CD4-positive, CD25-positive, alpha-beta regulatory T cell (primary cell): ENCODE data around the gene SH3RF2. TPM values are rescaled to one million over a fixed set of nuclear protein-coding genes. Genes with fewer than 3 reads are reported as not detected.

ENCODE experiments used
- ATAC-seq, 2 donors: fragments of 150-1000 bp; cut with Tn5 transposase; one replicate each; pipeline ENCODE4 v1.10.0; 2021; ENCODE audit warnings: low read depth in 2 of 2, moderate number of reproducible peaks in 2 of 2, moderate library complexity in 1 of 2
- DNase-seq, 3 donors: peaks; one replicate each; pipeline versions ENCODE4 v3.0.0 to v3.0.0-alpha.2; 2012 to 2022; ENCODE audit warnings: mixed read lengths in 1 of 3
- H3K27ac ChIP-seq: one replicate; pipeline ENCODE4 v1.7.0; 2013; ENCODE audit warnings: mild to moderate bottlenecking, low read length; ENCODE audit not compliant: insufficient read depth, poor library complexity, severe bottlenecking
- H3K27me3 ChIP-seq: one replicate; pipeline ENCODE4 v1.7.0; 2013; ENCODE audit warnings: low read length; ENCODE audit not compliant: control insufficient read depth, insufficient read depth
- H3K36me3 ChIP-seq: one replicate; pipeline ENCODE4 v1.7.0; 2013; ENCODE audit warnings: mild to moderate bottlenecking, low read length, moderate library complexity; ENCODE audit not compliant: control insufficient read depth, insufficient read depth
- H3K4me1 ChIP-seq: 2 replicates; pipeline ENCODE4 v1.7.0; 2013; ENCODE audit warnings: mild to moderate bottlenecking, low read length; ENCODE audit not compliant: insufficient read depth, control insufficient read depth, poor library complexity, severe bottlenecking
- H3K4me3 ChIP-seq: one replicate; pipeline ENCODE4 v1.7.0; 2013; ENCODE audit warnings: low read depth, mild to moderate bottlenecking, low read length, moderate library complexity
- H3K9me3 ChIP-seq, 2 experiments: 1 replicate in 1 of 2; 2 replicates in 1 of 2; pipeline ENCODE4 v1.7.0; 2013; ENCODE audit warnings: low read length in 2 of 2, mild to moderate bottlenecking in 1 of 2, moderate library complexity in 1 of 2; ENCODE audit not compliant: control insufficient read depth in 2 of 2
- H3K27ac Mint-ChIP-seq, 3 donors: one replicate each; pipeline ENCODE4 v1.8.0; 2020 to 2022; ENCODE audit warnings: mild to moderate bottlenecking in 3 of 3, mixed read lengths in 3 of 3, moderate library complexity in 2 of 3
- H3K27me3 Mint-ChIP-seq: one replicate; pipeline ENCODE4 v1.8.0; 2022; ENCODE audit warnings: mild to moderate bottlenecking, mixed read lengths
- H3K36me3 Mint-ChIP-seq: one replicate; pipeline ENCODE4 v1.8.0; 2020; ENCODE audit warnings: mixed read lengths
- H3K4me1 Mint-ChIP-seq, 4 donors: one replicate each; pipeline ENCODE4 v1.8.0; 2020 to 2022; ENCODE audit warnings: mixed read lengths in 4 of 4, mild to moderate bottlenecking in 1 of 4
- H3K4me3 Mint-ChIP-seq, 4 donors: one replicate each; pipeline ENCODE4 v1.8.0; 2020 to 2022; ENCODE audit warnings: mild to moderate bottlenecking in 4 of 4, mixed read lengths in 4 of 4, moderate library complexity in 3 of 4
- H3K9me3 Mint-ChIP-seq, 7 donors: one replicate each; pipeline ENCODE4 v1.8.0; 2020 to 2022; ENCODE audit warnings: mixed read lengths in 7 of 7, mild to moderate bottlenecking in 3 of 7, moderate library complexity in 2 of 7
- polyA plus RNA-seq, 4 donors: library from polyadenylated mRNA; unstranded; fragments of 300-500 nt; fragmentation: Illumina TruSeq; gene quantifications; one replicate each; pipeline ENCODE4 v1.2.3, GENCODE V29; 2021
- total RNA-seq: library from RNA; stranded (reverse); gene quantifications from one replicate; pipeline ENCODE4 v1.2.3, GENCODE V29; 2022

SH3RF2 gene
- total and polyA plus RNA-seq, 5 donors from 2014 or later: 0.52 to 4.5 (median 0.70) TPM; not detected in 1

DNA sequence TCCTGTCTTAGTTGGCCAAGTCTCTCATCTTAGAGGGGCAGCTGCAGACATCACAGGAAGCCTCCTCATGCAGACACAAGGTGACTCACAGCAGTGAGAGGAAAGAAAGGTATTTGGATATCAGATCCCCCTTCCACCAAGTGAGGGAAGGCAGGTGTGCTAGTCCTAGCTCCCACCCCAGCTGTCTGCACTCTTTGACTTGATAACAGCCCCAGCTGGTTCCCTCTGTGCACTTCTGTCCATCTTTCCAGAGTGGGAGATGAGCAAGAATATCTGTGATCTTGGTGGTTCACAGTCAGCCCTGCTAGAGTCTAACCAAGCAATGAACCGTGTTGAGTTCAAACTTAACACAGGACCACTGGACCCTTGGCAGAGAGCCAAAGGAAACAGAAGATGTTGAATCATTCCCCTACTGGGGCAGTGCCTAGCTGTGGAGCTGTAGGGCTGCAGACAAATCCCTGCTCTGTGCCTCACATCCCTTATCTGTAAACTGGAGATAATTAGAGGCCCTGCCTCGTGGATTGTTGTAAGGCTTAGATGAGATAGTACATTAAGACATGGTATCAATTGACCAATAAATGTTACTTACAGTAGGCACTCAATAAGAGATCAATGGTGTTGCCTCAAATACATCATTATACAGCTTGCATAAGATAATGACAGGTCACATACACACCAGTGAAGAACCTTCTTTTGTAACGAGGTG lies 39.1 kb downstream of the SH3RF2 start:
- no peaks in the 10 kb centered on the region for H3K4me1 ChIP-seq
- H3K9me3 ChIP-seq: no peaks in the 10 kb centered on the region
- Mint-ChIP-seq H3K9me3 (peaks cover 0 to 5% (median 0%) of the 10 kb centered on the region in 7 donors), H3K27me3 (no peaks in the 10 kb centered on the region), H3K4me3 (no peak overlapping the region), H3K4me1 (peaks cover 0 to 3% (median 0%) of the 10 kb centered on the region in 4 donors), H3K36me3 (no peaks in the 10 kb centered on the region), H3K27ac (no peak overlapping the region)
- no peak for ATAC-seq
- no peak overlapping the region for H3K27ac ChIP-seq
- H3K36me3 ChIP-seq: no peaks in the 10 kb centered on the region
- DNase-seq: no peak
- H3K27me3 ChIP-seq: no peaks in the 10 kb centered on the region
- H3K4me3 ChIP-seq: no peak overlapping the region

DNA sequence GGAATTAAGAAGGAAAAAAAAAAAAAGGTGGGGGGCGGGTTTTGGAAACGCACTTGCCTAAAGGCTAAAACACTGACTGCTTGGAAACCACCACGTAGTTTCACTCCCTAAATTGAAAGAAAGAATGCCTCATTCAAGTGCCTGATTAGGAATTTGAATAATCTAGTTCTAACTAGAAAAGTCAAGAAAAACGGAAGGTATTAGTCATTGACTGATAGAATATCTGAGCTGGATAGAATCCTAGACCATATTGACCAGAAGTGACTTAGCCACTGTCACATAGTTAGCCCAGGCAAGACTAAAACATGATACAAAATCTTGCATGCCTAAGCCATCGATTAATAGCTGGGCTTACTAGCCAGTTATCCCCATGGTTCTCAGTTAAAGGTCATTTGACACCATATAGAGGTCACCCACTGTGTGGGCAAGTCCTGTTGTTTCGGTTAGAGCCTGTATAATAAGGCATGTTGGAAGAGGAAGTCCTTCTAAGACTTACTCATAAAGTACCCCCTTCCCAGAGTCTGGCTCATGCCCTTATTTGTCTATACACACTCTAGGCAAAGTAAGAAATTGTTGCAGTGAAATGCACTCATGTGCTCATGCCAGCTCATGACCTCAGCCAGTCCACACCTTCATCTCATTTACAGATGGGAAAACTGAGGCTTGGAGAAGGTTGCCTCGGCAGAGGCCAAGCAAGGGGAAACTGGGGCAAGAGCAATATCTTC lies 40.2 kb downstream of the SH3RF2 start:
- no peaks in the 10 kb centered on the region for H3K36me3 Mint-ChIP-seq
- no peak overlapping the region for H3K4me3 Mint-ChIP-seq
- no peak overlapping the region for H3K27ac Mint-ChIP-seq
- Histone ChIP-seq H3K27ac (no peak overlapping the region), H3K4me3 (no peak overlapping the region), H3K27me3 (no peaks in the 10 kb centered on the region), H3K4me1 (no peaks in the 10 kb centered on the region), H3K9me3 (no peaks in the 10 kb centered on the region), H3K36me3 (no peaks in the 10 kb centered on the region)
- peak in 1 of 2 donors; percentile 5 for ATAC-seq
- peaks cover 0 to 3% (median 0%) of the 10 kb centered on the region in 4 donors for H3K4me1 Mint-ChIP-seq
- peaks cover 0 to 5% (median 0%) of the 10 kb centered on the region in 7 donors for H3K9me3 Mint-ChIP-seq
- H3K27me3 Mint-ChIP-seq: no peaks in the 10 kb centered on the region
- DNase-seq: no peak

DNA sequence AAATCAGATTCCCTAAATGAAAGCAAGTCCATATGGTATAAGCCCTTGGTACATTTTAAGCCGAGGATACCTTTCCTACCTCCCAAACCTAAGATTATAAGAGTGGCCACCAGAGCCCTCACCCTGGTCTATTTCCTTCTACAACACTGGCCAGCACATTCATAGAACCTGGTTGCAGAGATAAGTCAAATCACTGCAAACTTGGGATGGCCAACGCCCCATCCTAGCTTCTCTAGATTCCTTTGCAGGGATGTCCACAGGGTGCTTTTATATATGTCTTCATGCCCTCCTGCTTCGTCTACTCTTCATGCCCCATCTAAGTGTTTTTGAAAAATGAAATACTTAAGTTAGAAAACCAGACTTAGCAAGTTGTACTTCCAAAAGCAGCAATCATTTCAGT lies 41.8 kb downstream of the SH3RF2 start:
- DNase-seq: no peak
- Histone ChIP-seq H3K36me3 (no peaks in the 10 kb centered on the region), H3K4me3 (no peak overlapping the region), H3K4me1 (no peaks in the 10 kb centered on the region), H3K27ac (no peak overlapping the region), H3K27me3 (no peaks in the 10 kb centered on the region), H3K9me3 (no peaks in the 10 kb centered on the region)
- no peak for ATAC-seq
- no peaks in the 10 kb centered on the region for H3K4me1 Mint-ChIP-seq
- H3K36me3 Mint-ChIP-seq: no peaks in the 10 kb centered on the region
- no peaks in the 10 kb centered on the region for H3K27me3 Mint-ChIP-seq
- no peak overlapping the region for H3K4me3 Mint-ChIP-seq
- H3K27ac Mint-ChIP-seq: no peak overlapping the region
- H3K9me3 Mint-ChIP-seq: peaks cover 0 to 4% (median 0%) of the 10 kb centered on the region in 7 donors

DNA sequence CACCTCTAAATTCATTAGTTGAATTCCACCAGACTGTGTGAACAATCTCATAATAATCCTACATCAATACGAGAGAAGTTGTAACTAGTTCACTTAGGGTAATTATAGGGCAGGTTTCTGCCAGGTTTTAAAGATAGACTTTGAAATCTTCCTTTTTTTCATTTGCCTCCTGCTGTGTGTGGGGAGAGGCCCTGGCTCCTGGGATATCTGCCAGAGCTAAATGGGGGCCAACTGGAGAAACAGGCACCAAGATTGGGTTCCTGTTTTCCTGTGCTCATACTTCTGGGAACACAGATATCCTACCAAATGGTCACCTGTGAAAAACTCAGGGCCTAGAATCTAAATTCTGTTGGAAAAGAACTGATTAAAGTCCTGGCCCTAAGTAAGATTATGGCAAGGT lies 42.3 kb downstream of the SH3RF2 start:
- Histone ChIP-seq H3K4me3 (no peak overlapping the region), H3K27me3 (no peaks in the 10 kb centered on the region), H3K4me1 (no peaks in the 10 kb centered on the region), H3K27ac (no peak overlapping the region), H3K36me3 (no peaks in the 10 kb centered on the region), H3K9me3 (no peaks in the 10 kb centered on the region)
- ATAC-seq (no peak), DNase-seq (no peak)
- Mint-ChIP-seq H3K9me3 (peaks cover 0 to 4% (median 0%) of the 10 kb centered on the region in 7 donors), H3K27ac (no peak overlapping the region), H3K36me3 (no peaks in the 10 kb centered on the region), H3K27me3 (no peaks in the 10 kb centered on the region), H3K4me1 (no peaks in the 10 kb centered on the region), H3K4me3 (no peak overlapping the region)

DNA sequence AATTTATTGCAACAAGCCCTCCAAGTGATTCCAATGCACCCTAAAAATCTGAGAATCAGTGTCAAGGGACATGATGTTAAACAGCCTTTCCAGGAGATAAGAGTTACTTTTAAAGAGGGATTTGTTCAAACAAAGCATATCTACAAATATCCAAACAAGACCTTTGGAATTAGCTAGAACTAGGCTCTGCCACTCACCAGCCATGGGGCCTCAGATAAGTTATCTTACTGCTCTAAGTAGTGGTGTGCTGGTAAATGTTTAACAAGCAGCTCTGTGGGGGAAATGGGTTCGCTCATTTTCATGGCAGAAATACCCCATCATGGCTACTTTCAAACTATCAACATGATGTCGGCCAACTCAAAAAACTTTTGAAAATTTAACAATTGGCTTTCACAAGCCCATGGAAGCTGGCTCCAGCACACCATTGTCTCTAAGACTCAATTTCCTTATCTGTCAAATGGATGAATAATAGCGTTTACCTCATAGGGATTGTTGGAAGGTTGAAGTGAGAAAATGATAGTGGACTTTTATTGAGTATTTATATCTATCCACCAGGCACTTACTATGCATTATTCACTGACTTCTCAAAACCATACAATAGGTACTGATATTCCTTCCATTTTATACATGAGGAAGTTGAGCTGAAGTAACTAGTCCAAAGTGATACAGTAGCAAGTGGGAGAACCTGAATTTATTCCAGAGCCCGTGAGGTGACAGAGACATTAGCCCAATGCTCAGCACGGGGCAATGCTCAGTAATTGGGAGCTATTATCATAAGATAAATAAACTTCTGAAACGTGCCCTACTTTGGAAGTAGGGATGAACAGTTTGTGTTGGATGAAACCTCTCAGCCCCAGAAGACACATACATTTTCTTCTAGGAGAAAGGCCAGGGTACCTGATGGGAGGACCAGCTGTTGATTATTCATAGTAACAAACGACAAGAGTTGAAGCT lies 43.2 kb downstream of the SH3RF2 start:
- Histone ChIP-seq H3K4me1 (no peaks in the 10 kb centered on the region), H3K36me3 (no peaks in the 10 kb centered on the region), H3K4me3 (no peak overlapping the region), H3K27ac (no peak overlapping the region), H3K9me3 (no peaks in the 10 kb centered on the region), H3K27me3 (no peaks in the 10 kb centered on the region)
- no peaks in the 10 kb centered on the region for H3K36me3 Mint-ChIP-seq
- no peaks in the 10 kb centered on the region for H3K27me3 Mint-ChIP-seq
- no peak overlapping the region for H3K4me3 Mint-ChIP-seq
- ATAC-seq (no peak), DNase-seq (no peak)
- H3K4me1 Mint-ChIP-seq: no peaks in the 10 kb centered on the region
- no peak overlapping the region for H3K27ac Mint-ChIP-seq
- H3K9me3 Mint-ChIP-seq: peaks cover 0 to 3% (median 0%) of the 10 kb centered on the region in 7 donors

DNA sequence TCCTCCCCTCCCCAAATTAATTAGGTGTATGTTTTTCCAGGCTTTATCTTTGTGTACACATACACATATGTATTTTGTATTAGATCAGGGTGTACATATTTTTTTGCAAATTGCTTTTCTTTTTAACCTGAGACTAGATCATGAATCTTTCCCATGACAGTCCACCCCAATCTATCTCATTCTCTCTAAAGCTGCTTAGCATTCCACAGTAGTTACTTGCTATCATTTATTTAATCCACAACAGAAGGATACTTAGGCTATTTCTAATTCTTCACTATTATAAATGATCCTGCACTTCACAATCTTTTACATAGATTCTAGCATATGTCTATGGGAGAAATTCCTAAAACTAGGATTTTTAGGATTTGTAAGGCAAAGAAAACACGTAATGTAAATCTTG lies 43.9 kb downstream of the SH3RF2 start:
- no peak overlapping the region for H3K27ac ChIP-seq
- H3K4me1 ChIP-seq: no peaks in the 10 kb centered on the region
- no peaks in the 10 kb centered on the region for H3K4me1 Mint-ChIP-seq
- H3K36me3 ChIP-seq: no peaks in the 10 kb centered on the region
- no peak overlapping the region for H3K4me3 Mint-ChIP-seq
- H3K27ac Mint-ChIP-seq: no peak overlapping the region
- no peaks in the 10 kb centered on the region for H3K9me3 ChIP-seq
- no peaks in the 10 kb centered on the region for H3K27me3 Mint-ChIP-seq
- no peaks in the 10 kb centered on the region for H3K36me3 Mint-ChIP-seq
- peaks cover 0 to 2% (median 0%) of the 10 kb centered on the region in 7 donors for H3K9me3 Mint-ChIP-seq
- H3K27me3 ChIP-seq: no peaks in the 10 kb centered on the region
- DNase-seq (no peak), ATAC-seq (no peak)
- no peak overlapping the region for H3K4me3 ChIP-seq

DNA sequence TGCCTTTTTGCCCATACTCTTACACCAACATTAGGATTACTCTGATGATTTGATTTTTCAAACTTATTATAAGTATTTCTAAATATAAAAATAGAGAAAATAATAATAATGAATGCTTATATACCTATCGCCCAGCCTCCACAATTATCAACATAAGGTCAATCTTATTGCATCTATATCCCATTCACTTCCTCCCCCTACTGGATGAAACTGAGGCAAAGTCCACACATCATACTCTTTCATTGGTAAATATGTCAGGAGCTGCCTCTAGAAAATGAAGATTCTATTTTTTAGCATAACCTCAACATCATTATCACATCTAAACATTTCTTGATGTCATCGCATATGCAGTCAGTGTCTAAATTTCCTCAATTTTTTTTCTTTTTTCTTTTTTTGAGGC lies 44.3 kb downstream of the SH3RF2 start:
- Histone ChIP-seq H3K36me3 (no peaks in the 10 kb centered on the region), H3K4me3 (no peak overlapping the region), H3K9me3 (no peaks in the 10 kb centered on the region), H3K27ac (no peak overlapping the region), H3K27me3 (no peaks in the 10 kb centered on the region), H3K4me1 (no peaks in the 10 kb centered on the region)
- peaks cover 0 to 2% (median 0%) of the 10 kb centered on the region in 7 donors for H3K9me3 Mint-ChIP-seq
- H3K36me3 Mint-ChIP-seq: no peaks in the 10 kb centered on the region
- no peak overlapping the region for H3K4me3 Mint-ChIP-seq
- ATAC-seq: no peak
- H3K27ac Mint-ChIP-seq: no peak overlapping the region
- H3K4me1 Mint-ChIP-seq: no peaks in the 10 kb centered on the region
- no peak for DNase-seq
- H3K27me3 Mint-ChIP-seq: no peaks in the 10 kb centered on the region
